Measurements from ENCODE around the gene SRF.

Gene SRF

DNA sequence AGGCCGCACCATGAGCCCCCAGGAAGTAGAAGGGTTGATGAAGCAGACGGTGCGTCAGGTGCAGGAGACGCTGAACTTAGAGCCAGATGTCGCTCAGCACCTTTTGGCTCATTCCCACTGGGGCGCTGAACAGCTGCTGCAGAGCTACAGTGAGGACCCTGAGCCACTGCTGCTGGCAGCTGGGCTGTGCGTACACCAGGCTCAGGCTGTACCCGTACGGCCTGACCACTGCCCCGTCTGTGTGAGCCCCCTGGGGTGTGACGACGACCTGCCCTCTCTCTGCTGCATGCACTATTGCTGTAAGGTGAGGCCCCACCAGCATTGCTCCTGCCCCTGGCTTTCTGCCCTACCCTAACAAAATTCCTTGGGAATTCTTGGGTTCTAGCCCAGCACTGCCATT is 45.1 kb downstream of the SRF start:
- H3K4me1 ChIP-seq (ENCODE audit: insufficient read depth, low read length, poor library complexity, severe bottlenecking) = no peaks in the 10 kb centered on the region
- H2AFZ ChIP-seq (ENCODE audit: low read length) = no peak overlapping the region
- no peaks in the 10 kb centered on the region for H3F3A ChIP-seq (ENCODE audit: low read depth)
- no peak for TF ChIP-seq EZH2phosphoT487 (IDR thresholded peaks at IDR 0.05; ENCODE audit: borderline replicate concordance)
- TF ChIP-seq, protein P1, sequence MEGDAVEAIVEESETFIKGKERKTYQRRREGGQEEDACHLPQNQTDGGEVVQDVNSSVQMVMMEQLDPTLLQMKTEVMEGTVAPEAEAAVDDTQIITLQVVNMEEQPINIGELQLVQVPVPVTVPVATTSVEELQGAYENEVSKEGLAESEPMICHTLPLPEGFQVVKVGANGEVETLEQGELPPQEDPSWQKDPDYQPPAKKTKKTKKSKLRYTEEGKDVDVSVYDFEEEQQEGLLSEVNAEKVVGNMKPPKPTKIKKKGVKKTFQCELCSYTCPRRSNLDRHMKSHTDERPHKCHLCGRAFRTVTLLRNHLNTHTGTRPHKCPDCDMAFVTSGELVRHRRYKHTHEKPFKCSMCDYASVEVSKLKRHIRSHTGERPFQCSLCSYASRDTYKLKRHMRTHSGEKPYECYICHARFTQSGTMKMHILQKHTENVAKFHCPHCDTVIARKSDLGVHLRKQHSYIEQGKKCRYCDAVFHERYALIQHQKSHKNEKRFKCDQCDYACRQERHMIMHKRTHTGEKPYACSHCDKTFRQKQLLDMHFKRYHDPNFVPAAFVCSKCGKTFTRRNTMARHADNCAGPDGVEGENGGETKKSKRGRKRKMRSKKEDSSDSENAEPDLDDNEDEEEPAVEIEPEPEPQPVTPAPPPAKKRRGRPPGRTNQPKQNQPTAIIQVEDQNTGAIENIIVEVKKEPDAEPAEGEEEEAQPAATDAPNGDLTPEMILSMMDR (conservative IDR thresholded peaks at IDR 0.05; ENCODE audit: low read length) = no peak
- no peaks in the 10 kb centered on the region for H3K27me3 ChIP-seq (ENCODE audit: insufficient read depth, low read length, poor library complexity, severe bottlenecking)
- H3K9ac ChIP-seq (ENCODE audit: low read depth, low read length, poor library complexity, severe bottlenecking) = no peak overlapping the region
- no peaks in the 10 kb centered on the region for H3K79me2 ChIP-seq (ENCODE audit: insufficient read depth, low read length)
- H3K9me3 ChIP-seq (ENCODE audit: insufficient read depth, low read depth, low read length) = no peaks in the 10 kb centered on the region
- H3K4me2 ChIP-seq (ENCODE audit: low read depth, low read length, poor library complexity, severe bottlenecking) = no peak overlapping the region
- no peaks in the 10 kb centered on the region; the same call in 1 of the 2 replicates for H3K36me3 ChIP-seq (ENCODE audit: insufficient read depth, low read length)
- no peaks in the 10 kb centered on the region for H3K9me2 ChIP-seq (replicated peaks; ENCODE audit: low read depth, low read length)
- H4K20me1 ChIP-seq (ENCODE audit: insufficient read depth, low read length, poor library complexity, severe bottlenecking) = no peaks in the 10 kb centered on the region
- no peak overlapping the region for H3K4me3 ChIP-seq (ENCODE audit: low read length, poor library complexity, severe bottlenecking)

DNA sequence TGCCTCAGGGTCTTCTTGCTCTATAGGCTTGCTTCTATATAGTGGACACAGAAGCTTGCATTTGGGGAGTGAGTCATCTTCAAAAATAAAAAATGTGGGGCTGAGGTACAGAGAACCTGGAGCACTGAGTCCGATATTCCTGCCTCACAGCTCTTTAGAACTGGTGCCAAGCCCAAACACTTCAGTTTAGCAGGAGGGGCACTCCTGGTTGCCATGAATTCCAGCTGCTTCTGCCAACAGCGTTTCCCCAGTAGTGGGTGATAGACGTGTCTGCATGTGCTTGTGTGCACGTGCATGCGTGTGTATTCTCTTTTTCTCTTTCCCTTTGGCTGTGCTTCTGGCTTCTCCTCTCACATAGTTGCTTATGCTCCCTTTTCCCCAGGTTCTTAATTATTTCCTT is 46.3 kb downstream of the SRF start:
- TF ChIP-seq EZH2phosphoT487 (IDR thresholded peaks at IDR 0.05; ENCODE audit: borderline replicate concordance) = no peak
- TF ChIP-seq, protein P1 (conservative IDR thresholded peaks at IDR 0.05; ENCODE audit: low read length) = no peak
- H3K27me3 ChIP-seq (ENCODE audit: insufficient read depth, low read length, poor library complexity, severe bottlenecking) = no peaks in the 10 kb centered on the region

DNA sequence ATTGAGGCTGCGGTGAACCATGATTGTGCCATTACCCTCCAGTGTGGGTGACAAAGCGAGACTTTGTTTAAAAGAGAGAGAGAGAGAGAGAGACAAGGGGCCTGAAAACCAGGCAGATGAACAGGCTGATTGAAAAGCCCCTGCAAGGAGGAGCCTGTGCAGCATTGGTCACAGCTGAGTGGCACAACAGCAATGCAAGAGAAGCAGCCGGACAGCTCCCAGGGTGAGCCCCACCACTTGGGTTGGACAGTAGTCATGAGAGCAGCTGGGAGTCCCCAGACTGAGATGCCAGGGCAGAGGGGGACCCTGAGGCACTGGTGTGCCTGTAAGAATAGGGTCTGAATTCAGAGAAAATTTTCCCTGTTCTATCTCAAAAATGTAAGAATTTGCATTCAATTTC is 48.0 kb downstream of the SRF start:
- H3F3A ChIP-seq (ENCODE audit: low read depth) = no peaks in the 10 kb centered on the region
- H3K4me1 ChIP-seq (ENCODE audit: insufficient read depth, low read length, poor library complexity, severe bottlenecking) = peaks cover 3% of the 10 kb centered on the region
- TF ChIP-seq, protein P1 (conservative IDR thresholded peaks at IDR 0.05; ENCODE audit: low read length) = no peak
- no peak for TF ChIP-seq EZH2phosphoT487 (IDR thresholded peaks at IDR 0.05; ENCODE audit: borderline replicate concordance)
- no peaks in the 10 kb centered on the region for H3K9me3 ChIP-seq (ENCODE audit: insufficient read depth, low read depth, low read length)
- no peak overlapping the region for H3K4me2 ChIP-seq (ENCODE audit: low read depth, low read length, poor library complexity, severe bottlenecking)
- no peak overlapping the region for H3K9ac ChIP-seq (ENCODE audit: low read depth, low read length, poor library complexity, severe bottlenecking)
- no peaks in the 10 kb centered on the region for H3K79me2 ChIP-seq (ENCODE audit: insufficient read depth, low read length)
- H3K9me2 ChIP-seq (replicated peaks; ENCODE audit: low read depth, low read length) = no peaks in the 10 kb centered on the region
- H3K4me3 ChIP-seq (ENCODE audit: low read length, poor library complexity, severe bottlenecking) = no peak overlapping the region
- no peaks in the 10 kb centered on the region for H4K20me1 ChIP-seq (ENCODE audit: insufficient read depth, low read length, poor library complexity, severe bottlenecking)
- H2AFZ ChIP-seq (ENCODE audit: low read length) = no peak overlapping the region
- no peaks in the 10 kb centered on the region; the same call in 1 of the 2 replicates for H3K36me3 ChIP-seq (ENCODE audit: insufficient read depth, low read length)
- no peaks in the 10 kb centered on the region for H3K27me3 ChIP-seq (ENCODE audit: insufficient read depth, low read length, poor library complexity, severe bottlenecking)

More for the DNA sequence above, 46.3 kb downstream of the SRF start:
- H3K4me3 ChIP-seq (ENCODE audit: low read length, poor library complexity, severe bottlenecking) = no peak overlapping the region
- H3F3A ChIP-seq (ENCODE audit: low read depth) = no peaks in the 10 kb centered on the region
- H3K4me1 ChIP-seq (ENCODE audit: insufficient read depth, low read length, poor library complexity, severe bottlenecking) = no peaks in the 10 kb centered on the region
- H4K20me1 ChIP-seq (ENCODE audit: insufficient read depth, low read length, poor library complexity, severe bottlenecking) = no peaks in the 10 kb centered on the region
- no peaks in the 10 kb centered on the region for H3K79me2 ChIP-seq (ENCODE audit: insufficient read depth, low read length)
- no peak overlapping the region for H2AFZ ChIP-seq (ENCODE audit: low read length)
- H3K36me3 ChIP-seq (ENCODE audit: insufficient read depth, low read length) = no peaks in the 10 kb centered on the region; the same call in 1 of the 2 replicates
- H3K4me2 ChIP-seq (ENCODE audit: low read depth, low read length, poor library complexity, severe bottlenecking) = no peak overlapping the region
- H3K9ac ChIP-seq (ENCODE audit: low read depth, low read length, poor library complexity, severe bottlenecking) = no peak overlapping the region
- no peaks in the 10 kb centered on the region for H3K9me3 ChIP-seq (ENCODE audit: insufficient read depth, low read depth, low read length)
- no peaks in the 10 kb centered on the region for H3K9me2 ChIP-seq (replicated peaks; ENCODE audit: low read depth, low read length)
